HCT116 (cell line): ENCODE results near the gene DLD. TPM values are rescaled to one million over a fixed set of nuclear protein-coding genes. Genes with fewer than 3 reads are reported as not detected.

Experiments
- ATAC-seq: fragments of 200-7000 bp; cut with Tn5 transposase; 2 replicates; pipeline ENCODE4 v1.9.1; 2020; ENCODE audit warnings: mild to moderate bottlenecking, moderate library complexity
- BruUV-seq: library from RNA; stranded (reverse); fragments of 400-500 nt; replicated peaks from 2 replicates; lab custom pipeline; 2021; lab: Mats Ljungman, UMichigan
- CTCF ChIA-PET: fragments of 300-600 bp; sonication (Branson Sonifier 250); formaldehyde crosslinking; loops from one replicate; lab custom pipeline; 2021; ENCODE audit warnings: antibody characterized with exemption; lab: Charles Lee
- POLR2A ChIA-PET: fragments of 300-600, 350-600 bp; sonication (Branson Sonifier 250); formaldehyde crosslinking; loops from one replicate; lab custom pipeline; 2021; ENCODE audit warnings: antibody characterized with exemption; lab: Charles Lee
- RAD21 ChIA-PET, 2 experiments: fragments of 300-600 bp; sonication (Branson Sonifier 250); formaldehyde crosslinking; loops; one replicate each; lab custom pipeline; 2023; ENCODE audit warnings: low total read pairs in 2 of 2; ENCODE audit not compliant: uncharacterized antibody in 2 of 2, unreplicated experiment in 2 of 2, low non-redundant PET in 1 of 2; lab: Charles Lee
- DNase-seq: peaks from one replicate; pipeline ENCODE4 v3.0.0-alpha.2; 2010; ENCODE audit warnings: low read depth, low spot score
- H2AFZ ChIP-seq: fragments of 200-600 bp; shearing (Covaris generic), sonication (generic); 2 replicates; pipeline ENCODE4 v1.6.1; 2017; ENCODE audit warnings: low read depth, mixed run types, mixed read lengths, antibody characterized with exemption, low read length; ENCODE audit not compliant: poor library complexity, severe bottlenecking
- H3K27ac ChIP-seq: 2 replicates; pipeline ENCODE4 v1.5.1; 2012; ENCODE audit warnings: low read depth, low read length
- H3K27me3 ChIP-seq: fragments of 200-600 bp; sonication (generic); 2 replicates; pipeline ENCODE4 v1.6.1; 2016; ENCODE audit warnings: mixed run types, low read length, mixed read lengths; ENCODE audit not compliant: insufficient read depth
- H3K36me3 ChIP-seq, 2 experiments: fragments of 200-500 bp in 1 of 2; fragments of 200-600 bp in 1 of 2; sonication (Bioruptor generic) in 1 of 2; sonication (generic) in 1 of 2; 2 replicates each; pipeline versions ENCODE4 v1.5.1 to v1.6.1; 2014 to 2016; ENCODE audit warnings: low read length in 2 of 2, inconsistent platforms in 1 of 2, mixed read lengths in 1 of 2, mixed run types in 1 of 2; ENCODE audit not compliant: insufficient read depth in 2 of 2, control insufficient read depth in 1 of 2
- H3K4me1 ChIP-seq, 2 experiments: fragments of 200-600 bp in 1 of 2; sonication (generic) in 1 of 2; 2 replicates each; pipeline versions ENCODE4 v1.5.1 to v1.6.1; 2012 to 2017; ENCODE audit warnings: low read length in 2 of 2, inconsistent platforms in 1 of 2, mild to moderate bottlenecking in 1 of 2, mixed read lengths in 1 of 2, mixed run types in 1 of 2, moderate library complexity in 1 of 2; ENCODE audit not compliant: insufficient read depth in 2 of 2, control insufficient read depth in 1 of 2
- H3K4me2 ChIP-seq: fragments of 200-600 bp; sonication (generic); 2 replicates; pipeline ENCODE4 v1.6.1; 2017; ENCODE audit warnings: mixed run types, low read length, mixed read lengths
- H3K4me3 ChIP-seq, 2 experiments: fragments of 200-600 bp in 1 of 2; sonication (generic) in 1 of 2; replicated peaks in 1 of 2; 2 replicates each; pipeline ENCODE4 v1.5.1; 2011 to 2016; ENCODE audit warnings: low read length in 2 of 2, control low read depth in 1 of 2, low read depth in 1 of 2, mild to moderate bottlenecking in 1 of 2, mixed read lengths in 1 of 2, mixed run types in 1 of 2
- H3K79me2 ChIP-seq: fragments of 200-600 bp; sonication (generic); 2 replicates; pipeline ENCODE4 v1.6.1; 2017; ENCODE audit warnings: mild to moderate bottlenecking, mixed run types, low read length, moderate library complexity, mixed read lengths; ENCODE audit not compliant: insufficient read depth
- H3K9ac ChIP-seq: fragments of 200-600 bp; sonication (generic); 2 replicates; pipeline ENCODE4 v1.6.1; 2016; ENCODE audit warnings: low read length, mixed read lengths
- H3K9me2 ChIP-seq: fragments of 200-600 bp; sonication (generic), shearing (Covaris generic); 2 replicates; pipeline ENCODE4 v1.6.1; 2017; ENCODE audit warnings: mixed run types, mild to moderate bottlenecking, moderate library complexity; ENCODE audit not compliant: insufficient read depth
- H3K9me3 ChIP-seq, 2 experiments: fragments of 200-500 bp in 1 of 2; fragments of 200-600 bp in 1 of 2; sonication (Bioruptor generic) in 1 of 2; sonication (generic) in 1 of 2; 2 replicates each; pipeline ENCODE4 v1.6.1; 2014 to 2017; ENCODE audit warnings: low read length in 2 of 2, mixed read lengths in 2 of 2, inconsistent platforms in 1 of 2, low read depth in 1 of 2, mild to moderate bottlenecking in 1 of 2, mixed run types in 1 of 2, moderate library complexity in 1 of 2; ENCODE audit not compliant: control insufficient read depth in 1 of 2, insufficient read depth in 1 of 2
- H4K20me1 ChIP-seq: fragments of 200-600 bp; sonication (generic), shearing (Covaris generic); 2 replicates; pipeline ENCODE4 v1.6.1; 2017; ENCODE audit warnings: mixed run types, mild to moderate bottlenecking, moderate library complexity; ENCODE audit not compliant: insufficient read depth
- CEBPB ChIP-seq: IDR thresholded peaks from 2 replicates; pipeline ENCODE4 v1.6.1; 2012; ENCODE audit warnings: low read depth
- CTCF ChIP-seq, 3 experiments: fragments of 200-600 bp in 1 of 3; sonication (generic) in 1 of 3; IDR thresholded peaks in 2 of 3; conservative IDR thresholded peaks in 1 of 3; 2 replicates each; pipeline ENCODE4 v1.5.1; 2012 to 2017; ENCODE audit warnings: low read depth in 2 of 3, low read length in 2 of 3, antibody characterized with exemption in 1 of 3, borderline replicate concordance in 1 of 3, control low read depth in 1 of 3, mild to moderate bottlenecking in 1 of 3, mixed read lengths in 1 of 3, mixed run types in 1 of 3, moderate library complexity in 1 of 3; ENCODE audit not compliant: insufficient read depth in 1 of 3
- EGR1 ChIP-seq: IDR thresholded peaks from 2 replicates; pipeline ENCODE4 v1.6.1; 2012; ENCODE audit warnings: low read depth
- EZH2 ChIP-seq: fragments of 200-600 bp; sonication (generic); IDR thresholded peaks from 2 replicates; pipeline ENCODE4 v1.6.1; 2017; ENCODE audit warnings: antibody characterized with exemption, mixed run types
- EZH2phosphoT487 ChIP-seq: fragments of 200-600 bp; IDR thresholded peaks from 2 replicates; pipeline ENCODE4 v1.6.1; 2018; ENCODE audit warnings: antibody characterized with exemption, borderline replicate concordance
- FOSL1 ChIP-seq: IDR thresholded peaks from 2 replicates; pipeline ENCODE4 v1.6.1; 2012; ENCODE audit warnings: low read depth
- JUND ChIP-seq: IDR thresholded peaks from 2 replicates; pipeline ENCODE4 v1.6.1; 2012
- MAX ChIP-seq: IDR thresholded peaks from 2 replicates; pipeline ENCODE4 v1.6.1; 2012
- POLR2A ChIP-seq: IDR thresholded peaks from 2 replicates; pipeline ENCODE4 v1.7.0; 2011; ENCODE audit warnings: borderline replicate concordance; ENCODE audit not compliant: insufficient read depth, insufficient read length; ENCODE audit errors: extremely low read depth
- REST ChIP-seq: IDR thresholded peaks from 2 replicates; pipeline ENCODE4 v1.6.1; 2012; ENCODE audit warnings: low read depth
- SRF ChIP-seq: IDR thresholded peaks from 2 replicates; pipeline ENCODE4 v1.6.1; 2012; ENCODE audit warnings: low read depth
- TCF7L2 ChIP-seq: IDR thresholded peaks from 2 replicates; pipeline ENCODE4 v1.7.0; 2011; ENCODE audit warnings: borderline replicate concordance, inconsistent platforms; ENCODE audit not compliant: insufficient read depth, insufficient read length; ENCODE audit errors: extremely low read depth
- YY1 ChIP-seq: IDR thresholded peaks from 2 replicates; pipeline ENCODE4 v1.6.1; 2011; ENCODE audit warnings: low read length, low read depth, moderate library complexity, mild to moderate bottlenecking; ENCODE audit not compliant: insufficient replicate concordance; ENCODE audit errors: extremely low read depth
- ZBTB33 ChIP-seq: IDR thresholded peaks from 2 replicates; pipeline ENCODE4 v1.6.1; 2011; ENCODE audit warnings: mild to moderate bottlenecking, low read length, moderate library complexity; ENCODE audit not compliant: insufficient replicate concordance; ENCODE audit errors: extremely low read depth
- ZFX ChIP-seq: fragments of 450-650 bp; IDR thresholded peaks from 2 replicates; pipeline ENCODE4 v1.6.1; 2017
- ZNF274 ChIP-seq: fragments of 200-500 bp; sonication (Bioruptor generic); IDR thresholded peaks from 2 replicates; pipeline ENCODE4 v1.6.1; 2014; ENCODE audit warnings: mild to moderate bottlenecking, low read depth, low read length, inconsistent platforms
- intact Hi-C: fragments of 100-400 bp; cut with micrococcal nuclease; formaldehyde crosslinking; loops from 2 replicates; pipeline ENCODE4 v1.10.0; 2022
- total RNA-seq: library from RNA; stranded (reverse); gene quantifications from one replicate; pipeline ENCODE4 v1.2.1, GENCODE V29; 2021; ENCODE audit not compliant: unreplicated experiment

Gene DLD
- total RNA-seq, 1 experiment from 2014 or later, result 104 TPM

- Histone ChIP-seq H3K4me3 (no peak overlapping the region), H3K9me2 (no peaks in the 10 kb centered on the region), H3K4me2 (no peak overlapping the region), H3K79me2 (no peaks in the 10 kb centered on the region)
- ChIA-PET POLR2A (interaction anchor here (0.7 kb wide), 1 partner anchor 1662 kb away, joined by 3 read pairs; no protein-coding TSS in a partner anchor), CTCF (interaction anchor here (1.9 kb wide), 1 partner anchor 9 kb away, joined by 5 read pairs; no protein-coding TSS in a partner anchor)
- ATAC-seq, result no peak
- DNase-seq, result no peak
- intact Hi-C loops, result no loop called here
- no TSS peak for BruUV-seq
- TF ChIP-seq ZFX (no peak), CEBPB (no peak), ZNF274 (no peak), POLR2A (no peak), SRF (no peak), EZH2 (no peak), TCF7L2 (no peak), JUND (no peak), CTCF (IDR thresholded peaks at IDR 0.05 in 2 of 3, conservative IDR thresholded peaks at IDR 0.05 in 1 of 3; ENCODE audit: borderline replicate concordance in 1 of 3, insufficient read depth in 1 of 3, low read depth in 2 of 3, low read length in 2 of 3) (no peak), ZBTB33 (no peak), FOSL1 (no peak), EZH2phosphoT487 (no peak), REST (no peak), MAX (no peak), YY1 (no peak), EGR1 (no peak)
- TF ChIP-seq, all 23 proteins: peak for 0
- Histone ChIP-seq H3K9ac (no peak overlapping the region), H3K27ac (no peak overlapping the region), H3K9me3 (no peaks in the 10 kb centered on the region), H3K36me3 (no peaks in the 10 kb centered on the region), H3K4me1 (no peaks in the 10 kb centered on the region), H4K20me1 (no peaks in the 10 kb centered on the region), H3K27me3 (no peaks in the 10 kb centered on the region), H2AFZ (no peak overlapping the region)
- RAD21 ChIA-PET, result no interaction called here
Observed at GRCh38 chr7:107865956-107866775, 24.8 kb upstream of the DLD start.
